ENCODE measurements around the gene UBE2G2. TPM values are rescaled to one million over a fixed set of nuclear protein-coding genes. Genes with fewer than 3 reads are reported as not detected.

Gene UBE2G2
- total RNA-seq, 1 donor from 2014 or later: 78.2 TPM

GRCh38 chr21:44844256-44844655 is 42.6 kb upstream of the UBE2G2 start:
- no peaks in the 10 kb centered on the region for H3K27me3 ChIP-seq (ENCODE audit: low read depth)
- intact Hi-C loops (cut with micrococcal nuclease): no loop called here

GRCh38 chr21:44842721-44843445 is 41.3 kb upstream of the UBE2G2 start:
- Histone ChIP-seq H3K4me1 (peaks cover 30% of the 10 kb centered on the region), H3K4me3 (no peak overlapping the region), H3K9me3 (replicated peaks) (no peaks in the 10 kb centered on the region), H3K36me3 (no peaks in the 10 kb centered on the region), H3K27me3 (ENCODE audit: low read depth) (no peaks in the 10 kb centered on the region), H3K27ac (replicated peaks) (no peak overlapping the region)
- intact Hi-C loops (cut with micrococcal nuclease): no loop called here
- no peak for TF ChIP-seq CTCF (IDR thresholded peaks at IDR 0.05; ENCODE audit: borderline replicate concordance)
- DNase-seq: no peak

More at GRCh38 chr21:44844256-44844655, 42.6 kb upstream of the UBE2G2 start:
- peaks cover 9% of the 10 kb centered on the region for H3K36me3 ChIP-seq
- TF ChIP-seq CTCF (IDR thresholded peaks at IDR 0.05; ENCODE audit: borderline replicate concordance): no peak
- H3K4me3 ChIP-seq: no peak overlapping the region
- H3K4me1 ChIP-seq: peaks cover 30% of the 10 kb centered on the region
- no peaks in the 10 kb centered on the region for H3K9me3 ChIP-seq (replicated peaks)
- H3K27ac ChIP-seq (replicated peaks): no peak overlapping the region
- DNase-seq: no peak

- Histone ChIP-seq H3K27me3 (ENCODE audit: low read depth) (no peaks in the 10 kb centered on the region), H3K4me1 (peaks cover 23% of the 10 kb centered on the region), H3K36me3 (no peaks in the 10 kb centered on the region), H3K4me3 (no peak overlapping the region), H3K27ac (replicated peaks) (no peak overlapping the region), H3K9me3 (replicated peaks) (no peaks in the 10 kb centered on the region)
- intact Hi-C loops (cut with micrococcal nuclease): no loop called here
- no peak for TF ChIP-seq CTCF (IDR thresholded peaks at IDR 0.05; ENCODE audit: borderline replicate concordance)
- no peak for DNase-seq
Observed at GRCh38 chr21:44842087-44842486, 40.5 kb upstream of the UBE2G2 start.

GRCh38 chr21:44840771-44841170 is 39.2 kb upstream of the UBE2G2 start:
- DNase-seq: no peak
- no peak overlapping the region for H3K4me3 ChIP-seq
- H3K27me3 ChIP-seq (ENCODE audit: low read depth): no peaks in the 10 kb centered on the region
- TF ChIP-seq CTCF (IDR thresholded peaks at IDR 0.05; ENCODE audit: borderline replicate concordance): no peak
- no peak overlapping the region for H3K27ac ChIP-seq (replicated peaks)
- H3K9me3 ChIP-seq (replicated peaks): no peaks in the 10 kb centered on the region
- intact Hi-C loops (cut with micrococcal nuclease): no loop called here
- no peaks in the 10 kb centered on the region for H3K36me3 ChIP-seq
- peaks cover 18% of the 10 kb centered on the region for H3K4me1 ChIP-seq

- H3K9me3 ChIP-seq (replicated peaks): no peaks in the 10 kb centered on the region
- no peaks in the 10 kb centered on the region for H3K27me3 ChIP-seq (ENCODE audit: low read depth)
- H3K27ac ChIP-seq (replicated peaks): no peak overlapping the region
- peaks cover 9% of the 10 kb centered on the region for H3K4me1 ChIP-seq
- no peak for DNase-seq
- H3K4me3 ChIP-seq: no peak overlapping the region
- TF ChIP-seq CTCF (IDR thresholded peaks at IDR 0.05; ENCODE audit: borderline replicate concordance): no peak
- intact Hi-C loops (cut with micrococcal nuclease): no loop called here
- no peaks in the 10 kb centered on the region for H3K36me3 ChIP-seq
Observed at GRCh38 chr21:44838951-44839350, 37.3 kb upstream of the UBE2G2 start.

Measured in left ventricle myocardium inferior (tissue), 1 donor.